HG02943 (cell line): ENCODE data around the gene LIG3.
"Not testable (repeated sequence)": the region's sequence is repeated elsewhere in the genome, so short reads cannot be mapped to it uniquely, and the experiment has no call there.

Experiments
- ATAC-seq: cut with Tn5 transposase; IDR thresholded peaks from one replicate; pipeline ENCODE4 v1.9.1; 2021; ENCODE audit warnings: mild to moderate bottlenecking, low read depth, moderate library complexity; ENCODE audit not compliant: unreplicated experiment

The LIG3 gene

GRCh38 chr17:34980353-34980680 lies at the start of gene LIG3:
TSS of gene LIG3 (plus strand) at chr17:34980512. CDS start at chr17:34983006, 2,494 bp downstream.
- peak; percentile 65 for ATAC-seq

- ATAC-seq, result not testable (repeated sequence)
These were observed 29.5 kb upstream of the LIG3 start for GRCh38 chr17:34950780-34951179.

- ATAC-seq, result no peak
These were observed 21.9 kb upstream of the LIG3 start for GRCh38 chr17:34958438-34958837.

GRCh38 chr17:34961093-34961911 lies 19.0 kb upstream of the LIG3 start, which contains the start of the genes CCT6B and ZNF830:
TSS of gene CCT6B (minus strand) at chr17:34961460. CDS start at chr17:34961393, 67 bp downstream.
TSS of gene ZNF830 (plus strand) at chr17:34961540. CDS start at chr17:34961567, 27 bp downstream.
- peak; percentile 84 for ATAC-seq

- no peak for ATAC-seq
These were observed 6.1 kb upstream of the LIG3 start for GRCh38 chr17:34974179-34974578.

GRCh38 chr17:34974794-34975785 lies 5.2 kb upstream of the LIG3 start:
- no peak for ATAC-seq

GRCh38 chr17:34979153-34979552 lies 1.2 kb upstream of the LIG3 start:
- no peak for ATAC-seq

GRCh38 chr17:34979650-34980352 lies 511 bp upstream of the LIG3 start:
- ATAC-seq, result no peak

- peak; percentile 72 for ATAC-seq
These were observed 597 bp downstream of the LIG3 start for GRCh38 chr17:34980681-34981537.

GRCh38 chr17:34981538-34982241 lies 1.4 kb downstream of the LIG3 start:
- no peak for ATAC-seq

GRCh38 chr17:34987232-34987631 lies 6.9 kb downstream of the LIG3 start:
- no peak for ATAC-seq

- no peak for ATAC-seq
These were observed 8.3 kb downstream of the LIG3 start for GRCh38 chr17:34988644-34989043.

- ATAC-seq, result no peak
These were observed 9.2 kb downstream of the LIG3 start for GRCh38 chr17:34989473-34989872.

- ATAC-seq, result no peak
These were observed 10.6 kb downstream of the LIG3 start for GRCh38 chr17:34990921-34991365.

- ATAC-seq, result no peak
These were observed 11.3 kb downstream of the LIG3 start for GRCh38 chr17:34991606-34992005.

GRCh38 chr17:34993031-34993430 lies 12.7 kb downstream of the LIG3 start:
- ATAC-seq, result no peak

- no peak for ATAC-seq
These were observed 16.3 kb downstream of the LIG3 start for GRCh38 chr17:34996422-34997285.

- ATAC-seq, result no peak
These were observed 17.1 kb downstream of the LIG3 start for GRCh38 chr17:34997355-34997862.
